Nephron progenitor cell (in vitro differentiated cells): Measurements from ENCODE around the gene AKTIP.

Source experiments
- DNase-seq: peaks from one replicate; pipeline ENCODE4 v3.0.0; 2021
- H3K27ac Mint-ChIP-seq: 2 replicates; pipeline ENCODE4 v1.8.0; 2021; ENCODE audit warnings: mild to moderate bottlenecking, moderate library complexity, mixed read lengths
- H3K27me3 Mint-ChIP-seq: 2 replicates; pipeline ENCODE4 v1.8.0; 2021; ENCODE audit warnings: mild to moderate bottlenecking, low read depth, mixed read lengths; ENCODE audit not compliant: poor library complexity
- H3K36me3 Mint-ChIP-seq: 2 replicates; pipeline ENCODE4 v1.8.0; 2021; ENCODE audit warnings: low read depth, mixed read lengths
- H3K4me1 Mint-ChIP-seq: 2 replicates; pipeline ENCODE4 v1.8.0; 2021; ENCODE audit warnings: mixed read lengths
- H3K4me3 Mint-ChIP-seq: 2 replicates; pipeline ENCODE4 v1.8.0; 2021; ENCODE audit warnings: mild to moderate bottlenecking, moderate library complexity, mixed read lengths
- H3K9me3 Mint-ChIP-seq: 2 replicates; pipeline ENCODE4 v1.8.0; 2021; ENCODE audit warnings: mild to moderate bottlenecking, moderate library complexity, mixed read lengths
- TF ChIP-seq, protein P1 (sequence below): fragments of 200-600 bp; sonication (generic); IDR thresholded peaks from 2 replicates; pipeline ENCODE4 v1.5.0; 2021; ENCODE audit warnings: antibody characterized with exemption

The AKTIP gene

DNA sequence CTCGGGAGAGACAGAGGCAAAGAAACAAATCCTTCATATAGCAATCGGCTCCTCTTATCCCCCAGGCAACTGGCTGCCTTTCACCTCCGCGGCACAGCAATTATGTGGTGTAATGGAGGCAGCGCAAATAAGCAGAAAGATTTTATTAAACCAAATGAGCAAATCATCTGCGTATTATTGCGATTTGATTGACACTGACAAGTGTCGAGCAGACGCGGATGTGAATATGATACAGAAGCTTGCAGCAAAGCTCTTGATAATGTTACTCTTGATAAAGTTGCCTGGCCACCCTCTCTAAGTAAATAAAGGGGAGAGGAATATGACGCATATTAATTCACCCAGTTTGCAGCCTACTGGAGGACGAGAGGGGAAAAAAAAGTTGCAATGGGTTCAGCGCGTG lies 26.5 kb upstream of the AKTIP start:
- no peak overlapping the region for H3K4me3 Mint-ChIP-seq
- H3K27me3 Mint-ChIP-seq: no peaks in the 10 kb centered on the region

DNA sequence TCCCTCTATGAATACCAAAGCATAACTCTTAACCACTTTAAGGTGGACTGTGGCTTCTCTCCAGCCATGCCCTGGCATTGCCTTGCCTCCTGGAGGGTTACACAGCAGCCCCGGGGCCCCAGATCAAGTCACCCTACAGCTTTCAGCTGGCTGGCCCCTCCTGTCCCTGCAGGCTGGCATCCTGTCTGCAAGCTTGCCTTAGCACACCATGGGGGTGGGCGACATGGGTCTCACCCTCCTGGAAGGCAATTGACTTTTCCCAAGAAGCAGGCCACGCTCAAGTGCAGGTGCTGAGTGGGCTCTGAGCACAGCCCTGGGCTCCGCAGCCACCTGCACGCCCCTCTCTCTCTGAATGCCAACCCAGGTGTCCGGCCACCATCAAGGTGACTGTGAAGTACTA lies 25.8 kb upstream of the AKTIP start:
- H3K4me3 Mint-ChIP-seq: no peak overlapping the region
- H3K9me3 Mint-ChIP-seq: peaks cover 5% of the 10 kb centered on the region
- H3K4me1 Mint-ChIP-seq: peaks cover 23% of the 10 kb centered on the region
- TF ChIP-seq, protein P1, sequence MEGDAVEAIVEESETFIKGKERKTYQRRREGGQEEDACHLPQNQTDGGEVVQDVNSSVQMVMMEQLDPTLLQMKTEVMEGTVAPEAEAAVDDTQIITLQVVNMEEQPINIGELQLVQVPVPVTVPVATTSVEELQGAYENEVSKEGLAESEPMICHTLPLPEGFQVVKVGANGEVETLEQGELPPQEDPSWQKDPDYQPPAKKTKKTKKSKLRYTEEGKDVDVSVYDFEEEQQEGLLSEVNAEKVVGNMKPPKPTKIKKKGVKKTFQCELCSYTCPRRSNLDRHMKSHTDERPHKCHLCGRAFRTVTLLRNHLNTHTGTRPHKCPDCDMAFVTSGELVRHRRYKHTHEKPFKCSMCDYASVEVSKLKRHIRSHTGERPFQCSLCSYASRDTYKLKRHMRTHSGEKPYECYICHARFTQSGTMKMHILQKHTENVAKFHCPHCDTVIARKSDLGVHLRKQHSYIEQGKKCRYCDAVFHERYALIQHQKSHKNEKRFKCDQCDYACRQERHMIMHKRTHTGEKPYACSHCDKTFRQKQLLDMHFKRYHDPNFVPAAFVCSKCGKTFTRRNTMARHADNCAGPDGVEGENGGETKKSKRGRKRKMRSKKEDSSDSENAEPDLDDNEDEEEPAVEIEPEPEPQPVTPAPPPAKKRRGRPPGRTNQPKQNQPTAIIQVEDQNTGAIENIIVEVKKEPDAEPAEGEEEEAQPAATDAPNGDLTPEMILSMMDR: no peak
- no peak overlapping the region for H3K27ac Mint-ChIP-seq
- no peaks in the 10 kb centered on the region for H3K36me3 Mint-ChIP-seq
- DNase-seq: no peak
- H3K27me3 Mint-ChIP-seq: no peaks in the 10 kb centered on the region

More for the DNA sequence above, 26.5 kb upstream of the AKTIP start:
- Mint-ChIP-seq H3K27ac (no peak overlapping the region), H3K9me3 (peaks cover 5% of the 10 kb centered on the region), H3K4me1 (peaks cover 30% of the 10 kb centered on the region), H3K36me3 (no peaks in the 10 kb centered on the region)
- TF ChIP-seq, protein P1: no peak
- DNase-seq: no peak

DNA sequence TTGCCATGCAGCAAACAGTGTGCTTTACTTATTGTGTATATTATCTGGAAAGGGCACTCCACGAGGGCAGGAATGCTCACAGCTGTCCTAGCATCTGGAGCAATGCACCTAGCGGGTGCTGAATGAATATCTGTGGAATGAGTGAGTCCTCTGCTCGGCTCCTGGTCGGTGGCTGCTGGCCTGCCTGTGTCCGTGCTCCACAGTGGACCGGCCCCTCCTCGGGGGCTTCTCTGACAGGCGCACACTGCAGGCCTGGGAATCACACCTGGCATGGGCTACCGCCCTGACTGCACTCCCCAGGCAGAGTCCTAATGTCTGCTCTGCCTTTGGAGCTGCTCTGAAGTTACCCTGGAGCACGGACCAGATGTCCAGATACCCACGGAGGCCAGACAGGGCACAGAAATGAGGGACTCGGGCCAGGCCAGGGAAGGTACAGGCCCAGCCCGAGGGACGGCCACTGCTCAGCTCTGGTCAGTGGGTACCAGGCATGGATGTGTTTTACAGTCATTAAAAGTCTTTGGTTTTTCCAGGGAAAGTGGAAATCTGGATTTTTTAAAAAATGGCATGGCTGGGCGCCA lies 21.1 kb upstream of the AKTIP start:
- no peaks in the 10 kb centered on the region for H3K9me3 Mint-ChIP-seq
- peaks cover 6% of the 10 kb centered on the region for H3K27me3 Mint-ChIP-seq

DNA sequence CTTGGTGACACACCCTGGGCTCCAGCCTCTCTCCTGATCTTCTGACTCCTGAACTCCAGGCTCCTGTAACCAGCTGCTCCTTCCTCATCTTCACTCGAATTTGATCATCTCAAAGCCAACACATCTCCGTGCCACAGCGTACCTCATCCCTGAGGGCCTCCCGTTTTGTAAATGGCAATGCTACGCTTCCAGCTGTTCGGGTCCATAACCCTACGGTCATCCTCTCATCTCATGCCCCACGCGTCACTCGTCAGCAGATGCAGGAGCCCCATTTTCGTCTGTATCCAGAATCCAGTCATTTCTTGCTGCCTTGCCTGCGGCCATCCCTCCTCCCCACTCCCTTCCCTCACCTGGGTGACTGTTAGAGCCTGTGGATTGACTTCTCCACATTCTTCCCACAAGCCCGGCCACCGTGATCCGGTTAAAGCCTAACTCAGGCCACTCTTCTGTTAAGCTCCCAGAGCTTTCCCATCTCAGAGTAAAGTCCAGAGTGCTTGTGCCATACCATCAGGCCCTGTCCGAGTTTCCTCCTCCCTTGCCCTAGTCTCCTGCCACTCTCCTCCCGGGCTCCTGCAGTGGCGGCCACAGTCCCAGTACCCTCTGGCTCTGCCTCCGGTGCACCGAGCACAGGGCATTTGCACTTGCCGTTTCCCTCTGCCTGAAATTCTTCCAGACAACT lies 20.3 kb upstream of the AKTIP start:
- DNase-seq: no peak
- TF ChIP-seq, protein P1: no peak
- H3K27me3 Mint-ChIP-seq: peaks cover 6% of the 10 kb centered on the region
- H3K4me3 Mint-ChIP-seq: no peak overlapping the region
- peaks cover 4% of the 10 kb centered on the region for H3K4me1 Mint-ChIP-seq
- H3K9me3 Mint-ChIP-seq: no peaks in the 10 kb centered on the region
- H3K36me3 Mint-ChIP-seq: no peaks in the 10 kb centered on the region
- peak overlapping the region; percentile 53 for H3K27ac Mint-ChIP-seq

More for the DNA sequence above, 21.1 kb upstream of the AKTIP start:
- Mint-ChIP-seq H3K4me1 (peaks cover 4% of the 10 kb centered on the region), H3K4me3 (no peak overlapping the region), H3K36me3 (no peaks in the 10 kb centered on the region), H3K27ac (no peak overlapping the region)
- no peak for DNase-seq
- TF ChIP-seq, protein P1: no peak

DNA sequence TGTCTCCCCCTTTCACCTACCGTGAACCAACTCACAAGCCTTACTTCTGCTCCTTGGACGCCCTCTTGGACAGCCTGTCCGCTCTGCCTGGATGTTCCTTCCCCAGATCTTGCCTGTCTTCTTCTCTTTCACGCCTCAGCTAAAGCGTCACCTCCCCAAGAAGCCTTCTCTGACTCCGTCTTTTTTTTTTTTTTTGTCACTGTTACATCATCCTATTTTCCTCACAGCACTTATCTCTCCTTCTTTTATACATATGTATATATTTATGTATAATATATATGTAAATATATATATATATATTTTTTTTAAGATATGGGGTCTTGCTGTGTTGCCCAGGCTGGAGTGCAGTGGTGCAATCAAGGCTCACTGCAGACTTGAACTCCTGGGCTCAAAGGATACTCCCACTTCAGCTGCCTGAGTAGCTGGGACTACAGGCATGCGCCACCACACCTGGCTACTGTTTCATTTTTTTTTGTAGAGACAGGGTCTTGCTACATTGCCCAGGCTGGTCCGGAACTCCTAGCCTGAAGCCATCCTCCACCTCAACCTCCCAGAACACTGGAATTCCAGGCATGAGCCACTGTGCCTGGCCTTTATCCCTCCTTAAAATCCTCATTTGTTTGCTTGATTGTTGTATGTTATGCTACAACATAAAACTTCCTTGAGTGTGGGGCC lies 16.5 kb upstream of the AKTIP start:
- peak overlapping the region; percentile 12 for H3K27ac Mint-ChIP-seq
- no peaks in the 10 kb centered on the region for H3K36me3 Mint-ChIP-seq
- peaks cover 9% of the 10 kb centered on the region for H3K9me3 Mint-ChIP-seq
- no peak for DNase-seq
- H3K4me3 Mint-ChIP-seq: no peak overlapping the region
- TF ChIP-seq, protein P1: no peak
- H3K4me1 Mint-ChIP-seq: peaks cover 4% of the 10 kb centered on the region
- H3K27me3 Mint-ChIP-seq: peaks cover 6% of the 10 kb centered on the region
